D721Med (cell line): ENCODE data around the gene IL20.

Experiments used
- DNase-seq: peaks from one replicate; pipeline ENCODE4 v3.0.0; 2011; ENCODE audit warnings: low spot score; ENCODE audit not compliant: insufficient read length
- FAIRE-seq: peaks from 2 replicates; lab custom pipeline; 2011; peaks lifted over from hg19 to GRCh38; lab: Jason Lieb, UNC
- CTCF ChIP-seq: IDR thresholded peaks from 2 replicates; pipeline ENCODE4 v1.5.1; 2012; ENCODE audit warnings: mild to moderate bottlenecking, control low read depth; ENCODE audit not compliant: insufficient read depth; ENCODE audit errors: missing control alignments

The IL20 gene

GRCh38 chr1:206873603-206874188 is 8.3 kb downstream of the IL20 start:
- FAIRE-seq (no peak), DNase-seq (no peak)
- no peak for TF ChIP-seq CTCF

GRCh38 chr1:206875752-206876377 is 10.4 kb downstream of the IL20 start:
- FAIRE-seq (no peak), DNase-seq (no peak)
- TF ChIP-seq CTCF, result no peak

GRCh38 chr1:206878456-206878855 is 13.0 kb downstream of the IL20 start:
- FAIRE-seq (no peak), DNase-seq (no peak)
- TF ChIP-seq CTCF, result no peak

GRCh38 chr1:206880314-206880713 is 14.9 kb downstream of the IL20 start:
- FAIRE-seq (no peak), DNase-seq (no peak)
- no peak for TF ChIP-seq CTCF

GRCh38 chr1:206882555-206882954 is 17.1 kb downstream of the IL20 start:
- FAIRE-seq, result no peak
- TF ChIP-seq CTCF, result no peak
- no peak for DNase-seq

- no peak for FAIRE-seq
- TF ChIP-seq CTCF, result no peak
- DNase-seq, result no peak
Measured at GRCh38 chr1:206883160-206883559, 17.7 kb downstream of the IL20 start.

GRCh38 chr1:206883876-206884275 is 18.5 kb downstream of the IL20 start:
- TF ChIP-seq CTCF, result no peak
- DNase-seq, result no peak
- no peak for FAIRE-seq
